ENCODE data around the gene R3HDM4.

Gene R3HDM4

DNA sequence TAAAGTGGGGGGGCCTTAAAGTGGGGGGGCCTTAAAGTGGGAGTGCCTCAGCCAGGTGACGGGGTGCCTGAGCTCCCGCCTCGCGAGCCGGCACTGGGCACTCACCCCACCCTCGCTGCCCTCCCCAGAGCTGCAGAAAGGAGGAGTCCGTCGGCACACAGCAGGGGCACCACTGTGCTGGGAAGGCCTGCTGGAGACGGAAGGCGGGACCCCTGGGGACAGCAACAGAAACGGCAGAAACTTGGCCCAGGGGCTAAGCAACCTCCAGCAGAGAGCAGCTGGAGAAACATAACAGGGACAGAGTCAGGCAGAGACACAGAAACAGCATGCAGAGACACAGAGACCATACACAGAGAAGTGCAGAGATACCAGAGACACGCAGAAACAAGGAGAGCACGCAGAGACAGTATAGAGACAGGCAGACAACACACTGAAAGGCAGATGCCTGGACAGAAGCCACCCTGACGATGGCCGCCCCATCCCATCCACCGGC lies 45.7 kb downstream of the R3HDM4 start:
- H3K4me3 ChIP-seq (ENCODE audit: low read depth, low read length) = no peak overlapping the region
- no peak for DNase-seq (ENCODE audit: low read depth)
- TF ChIP-seq, protein P1, sequence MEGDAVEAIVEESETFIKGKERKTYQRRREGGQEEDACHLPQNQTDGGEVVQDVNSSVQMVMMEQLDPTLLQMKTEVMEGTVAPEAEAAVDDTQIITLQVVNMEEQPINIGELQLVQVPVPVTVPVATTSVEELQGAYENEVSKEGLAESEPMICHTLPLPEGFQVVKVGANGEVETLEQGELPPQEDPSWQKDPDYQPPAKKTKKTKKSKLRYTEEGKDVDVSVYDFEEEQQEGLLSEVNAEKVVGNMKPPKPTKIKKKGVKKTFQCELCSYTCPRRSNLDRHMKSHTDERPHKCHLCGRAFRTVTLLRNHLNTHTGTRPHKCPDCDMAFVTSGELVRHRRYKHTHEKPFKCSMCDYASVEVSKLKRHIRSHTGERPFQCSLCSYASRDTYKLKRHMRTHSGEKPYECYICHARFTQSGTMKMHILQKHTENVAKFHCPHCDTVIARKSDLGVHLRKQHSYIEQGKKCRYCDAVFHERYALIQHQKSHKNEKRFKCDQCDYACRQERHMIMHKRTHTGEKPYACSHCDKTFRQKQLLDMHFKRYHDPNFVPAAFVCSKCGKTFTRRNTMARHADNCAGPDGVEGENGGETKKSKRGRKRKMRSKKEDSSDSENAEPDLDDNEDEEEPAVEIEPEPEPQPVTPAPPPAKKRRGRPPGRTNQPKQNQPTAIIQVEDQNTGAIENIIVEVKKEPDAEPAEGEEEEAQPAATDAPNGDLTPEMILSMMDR (IDR thresholded peaks at IDR 0.05; ENCODE audit: insufficient read depth, low read depth, low read length, missing control alignments) = no peak

DNA sequence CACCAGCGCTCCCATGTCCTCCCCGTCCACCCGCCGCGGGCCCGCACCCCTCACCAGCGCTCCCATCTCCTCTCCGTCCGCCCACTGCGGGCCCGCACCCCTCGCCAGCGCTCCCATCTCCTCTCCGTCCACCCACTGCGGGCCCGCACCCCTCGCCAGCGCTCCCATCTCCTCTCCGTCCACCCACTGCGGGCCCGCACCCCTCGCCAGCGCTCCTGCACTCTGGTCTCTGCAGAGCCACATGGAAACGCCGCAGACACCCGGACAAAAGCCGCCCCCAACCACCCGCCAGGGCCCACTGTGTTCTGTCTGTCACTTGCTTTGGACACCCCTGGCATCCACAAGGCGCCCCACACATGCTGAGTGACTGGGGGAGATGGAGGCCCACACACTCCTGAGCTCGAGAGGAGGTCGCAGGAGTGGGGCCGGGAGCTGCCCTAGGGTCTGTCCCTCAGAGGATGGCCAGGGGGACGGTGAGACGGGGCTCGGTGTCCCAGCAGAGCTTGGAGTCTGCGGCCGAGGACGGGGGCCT lies 46.2 kb downstream of the R3HDM4 start:
- TF ChIP-seq, protein P1 (IDR thresholded peaks at IDR 0.05; ENCODE audit: insufficient read depth, low read depth, low read length, missing control alignments) = no peak
- DNase-seq (ENCODE audit: low read depth) = no peak
- no peak overlapping the region for H3K4me3 ChIP-seq (ENCODE audit: low read depth, low read length)

DNA sequence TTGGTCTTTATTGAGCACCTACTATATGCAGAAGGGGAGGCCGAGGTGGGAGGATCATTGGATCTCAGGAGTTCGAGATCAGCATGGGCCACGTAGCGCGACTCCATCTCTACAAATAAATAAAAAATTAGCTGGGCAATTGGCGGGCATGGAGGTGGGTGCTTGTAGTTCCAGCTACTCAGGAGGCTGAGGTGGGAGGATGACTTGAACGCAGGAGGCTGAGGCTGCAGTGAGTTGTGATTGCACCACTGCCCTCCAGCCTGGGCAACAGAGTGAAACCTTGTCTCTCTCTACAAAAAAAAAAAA lies 49.8 kb downstream of the R3HDM4 start:
- TF ChIP-seq, protein P1 (IDR thresholded peaks at IDR 0.05; ENCODE audit: insufficient read depth, low read depth, low read length, missing control alignments) = no peak
- DNase-seq (ENCODE audit: low read depth) = no peak
- no peak overlapping the region for H3K4me3 ChIP-seq (ENCODE audit: low read depth, low read length)

DNA sequence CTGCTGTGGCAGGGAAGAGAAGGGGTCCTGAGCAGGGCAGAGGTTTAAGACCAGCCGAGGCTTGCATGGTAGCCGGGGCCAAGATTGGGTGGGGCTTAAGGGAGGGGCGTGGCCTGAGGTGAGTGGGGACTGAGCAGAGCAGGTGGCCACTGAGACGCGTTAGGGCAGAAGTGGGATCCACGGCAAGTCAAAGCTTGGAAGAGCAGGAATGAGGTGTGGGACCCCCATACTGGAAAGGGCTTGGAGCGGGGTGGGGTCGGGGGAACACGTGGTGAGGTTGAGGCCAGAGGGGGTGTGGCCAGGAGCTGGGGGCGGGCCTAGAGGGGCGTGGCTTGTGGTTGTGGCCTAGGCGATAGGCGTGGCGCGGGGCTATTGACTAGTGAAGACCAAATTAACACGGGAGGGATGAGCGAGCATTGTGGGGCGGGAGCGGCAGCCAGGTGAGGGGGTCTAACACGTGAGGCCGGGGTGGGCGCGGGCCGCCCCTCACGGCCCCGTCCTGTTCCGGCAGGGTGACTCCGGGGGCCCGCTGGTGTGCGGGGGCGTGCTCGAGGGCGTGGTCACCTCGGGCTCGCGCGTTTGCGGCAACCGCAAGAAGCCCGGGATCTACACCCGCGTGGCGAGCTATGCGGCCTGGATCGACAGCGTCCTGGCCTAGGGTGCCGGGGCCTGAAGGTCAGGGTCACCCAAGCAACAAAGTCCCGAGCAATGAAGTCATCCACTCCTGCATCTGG lies 50.3 kb downstream of the R3HDM4 start:
- H3K4me3 ChIP-seq (ENCODE audit: low read depth, low read length) = no peak overlapping the region
- TF ChIP-seq, protein P1 (IDR thresholded peaks at IDR 0.05; ENCODE audit: insufficient read depth, low read depth, low read length, missing control alignments) = no peak

DNA sequence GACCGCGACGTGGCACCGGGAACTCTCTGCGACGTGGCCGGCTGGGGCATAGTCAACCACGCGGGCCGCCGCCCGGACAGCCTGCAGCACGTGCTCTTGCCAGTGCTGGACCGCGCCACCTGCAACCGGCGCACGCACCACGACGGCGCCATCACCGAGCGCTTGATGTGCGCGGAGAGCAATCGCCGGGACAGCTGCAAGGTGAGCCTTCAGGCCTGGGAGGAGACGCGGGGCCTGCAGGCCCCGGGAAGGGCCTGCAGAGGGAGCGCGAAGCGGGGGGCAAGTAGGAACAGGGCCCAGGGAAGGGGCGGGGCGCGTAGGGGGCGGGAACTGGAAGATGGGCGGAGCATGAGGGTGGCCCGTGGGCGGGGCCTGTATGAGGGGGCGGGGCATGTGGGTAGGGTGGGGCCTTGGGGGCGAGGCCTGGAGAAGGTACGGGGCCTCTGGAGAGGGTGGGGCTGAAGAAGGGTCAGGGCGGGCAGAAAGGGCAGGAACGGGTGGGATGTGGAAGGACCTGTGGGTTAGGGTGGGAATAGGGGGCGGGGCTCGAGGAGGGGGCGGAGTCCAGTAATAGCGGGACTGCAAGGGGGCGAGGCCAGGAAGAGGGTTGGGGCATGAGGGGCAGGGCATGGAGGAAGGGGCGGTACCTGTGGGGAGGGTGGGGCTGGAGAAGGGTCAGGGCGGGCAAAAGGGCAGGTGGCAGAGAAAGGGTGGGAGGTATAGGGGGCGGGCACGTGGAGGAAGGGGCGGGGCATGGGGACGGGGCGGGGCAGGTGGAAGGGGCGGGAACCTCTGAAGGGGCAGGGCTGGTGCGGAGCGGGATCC lies 51.1 kb downstream of the R3HDM4 start:
- DNase-seq (ENCODE audit: low read depth) = peak; percentile 70
- H3K4me3 ChIP-seq (ENCODE audit: low read depth, low read length) = no peak overlapping the region
- TF ChIP-seq, protein P1 (IDR thresholded peaks at IDR 0.05; ENCODE audit: insufficient read depth, low read depth, low read length, missing control alignments) = peak; percentile 1

More for the DNA sequence above, 50.3 kb downstream of the R3HDM4 start:
- peak; percentile 79 for DNase-seq (ENCODE audit: low read depth)

DNA sequence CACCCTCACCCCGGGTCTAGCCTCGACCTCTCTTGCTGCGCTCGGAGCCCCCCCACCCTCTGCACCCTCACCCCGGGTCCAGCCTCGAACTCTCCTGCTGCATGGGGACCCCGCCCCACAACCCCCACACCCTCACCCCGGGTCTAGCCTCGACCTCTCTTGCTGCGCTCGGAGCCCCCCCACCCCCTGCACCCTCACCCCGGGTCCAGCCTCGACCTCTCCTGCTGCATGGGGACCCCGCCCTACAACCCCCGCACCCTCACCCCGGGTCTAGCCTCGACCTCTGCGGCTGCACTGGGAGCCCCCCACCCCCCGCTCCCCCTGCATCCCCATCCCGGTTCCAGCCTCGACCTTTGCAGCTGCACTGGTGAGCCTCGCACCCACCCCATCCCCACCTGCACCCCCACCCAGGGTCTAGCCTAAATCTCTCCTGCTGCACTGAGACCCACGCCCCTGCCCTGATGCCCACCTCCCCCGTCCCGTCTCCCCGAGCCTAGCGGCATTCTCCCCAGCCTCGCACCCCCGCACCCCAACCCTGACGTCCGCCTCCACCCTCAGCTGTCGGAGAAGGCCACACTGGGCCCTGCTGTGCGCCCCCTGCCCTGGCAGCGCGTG lies 51.8 kb downstream of the R3HDM4 start:
- DNase-seq (ENCODE audit: low read depth) = no peak
- no peak overlapping the region for H3K4me3 ChIP-seq (ENCODE audit: low read depth, low read length)
- TF ChIP-seq, protein P1 (IDR thresholded peaks at IDR 0.05; ENCODE audit: insufficient read depth, low read depth, low read length, missing control alignments) = no peak
